Body of pancreas (tissue), 4 donors: ENCODE results near the gene UBAC1.
"Not testable (repeated sequence)": the region's sequence is repeated elsewhere in the genome, so short reads cannot be mapped to it uniquely, and the experiment has no call there.

Experiments used
- CTCF ChIP-seq, 7 experiments: fragments of 450-650 bp in 4 of 7; fragments of 200-600 bp in 3 of 7; sonication (generic) in 3 of 7; IDR thresholded peaks; one replicate each; pipeline ENCODE4 v1.5.1; 2016 to 2019; ENCODE audit warnings: antibody characterized with exemption in 7 of 7
- POLR2A ChIP-seq, 3 donors: fragments of 450-650 bp; IDR thresholded peaks; one replicate each; pipeline ENCODE4 v1.6.1; 2016; ENCODE audit warnings: antibody characterized with exemption in 3 of 3, mild to moderate bottlenecking in 2 of 3

GRCh38 chr9:135951310-135951709 is 9.9 kb downstream of the UBAC1 start:
- TF ChIP-seq POLR2A, CTCF (IDR thresholded peaks at IDR 0.05): not testable (repeated sequence)
